Fibroblast of lung (primary cell): ENCODE measurements around the gene BTNL9. TPM values are rescaled to one million over a fixed set of nuclear protein-coding genes. Genes with fewer than 3 reads are reported as not detected.
"Not testable (repeated sequence)": the region's sequence is repeated elsewhere in the genome, so short reads cannot be mapped to it uniquely, and the experiment has no call there.

Experiments used
- DNase-seq, 2 donors: peaks; one replicate each; pipeline versions ENCODE4 v3.0.0 to v3.0.0-alpha.2; 2010; ENCODE audit warnings: low read depth in 2 of 2
- H2AFZ ChIP-seq: 2 replicates; pipeline ENCODE4 v1.5.1; 2012; ENCODE audit warnings: low read length, control low read depth, inconsistent platforms
- H3K27ac ChIP-seq: 2 replicates; pipeline ENCODE4 v1.5.1; 2011; ENCODE audit warnings: low read length, control low read depth; ENCODE audit not compliant: insufficient read depth
- H3K27me3 ChIP-seq: 2 replicates; pipeline ENCODE4 v1.5.1; 2011; ENCODE audit warnings: mild to moderate bottlenecking, low read length; ENCODE audit not compliant: control insufficient read depth, insufficient read depth
- H3K36me3 ChIP-seq: 2 replicates; pipeline ENCODE4 v1.5.1; 2011; ENCODE audit warnings: low read length; ENCODE audit not compliant: control insufficient read depth, insufficient read depth
- H3K4me1 ChIP-seq: 2 replicates; pipeline ENCODE4 v1.5.1; 2011; ENCODE audit warnings: low read length; ENCODE audit not compliant: control insufficient read depth, insufficient read depth; ENCODE audit errors: extremely low read depth
- H3K4me2 ChIP-seq: 2 replicates; pipeline ENCODE4 v1.5.1; 2011; ENCODE audit warnings: low read length, control low read depth; ENCODE audit not compliant: insufficient read depth; ENCODE audit errors: extremely low read depth
- H3K4me3 ChIP-seq, 4 experiments: fragments of 200-600 bp in 1 of 4; sonication (generic) in 1 of 4; replicated peaks in 1 of 4; 2 replicates each; pipeline ENCODE4 v1.5.1; 2011 to 2016; ENCODE audit warnings: low read length in 4 of 4, low read depth in 3 of 4, mild to moderate bottlenecking in 3 of 4, control low read depth in 2 of 4, inconsistent platforms in 1 of 4, mixed read lengths in 1 of 4; ENCODE audit not compliant: insufficient read depth in 1 of 4; ENCODE audit errors: control extremely low read depth in 1 of 4
- H3K79me2 ChIP-seq: 2 replicates; pipeline ENCODE4 v1.5.1; 2012; ENCODE audit warnings: mild to moderate bottlenecking, low read length, inconsistent platforms; ENCODE audit not compliant: control insufficient read depth, insufficient read depth
- H3K9ac ChIP-seq: 2 replicates; pipeline ENCODE4 v1.5.1; 2011; ENCODE audit warnings: mild to moderate bottlenecking, low read length, control low read depth; ENCODE audit not compliant: insufficient read depth
- H3K9me3 ChIP-seq: 2 replicates; pipeline ENCODE4 v1.5.1; 2012; ENCODE audit warnings: low read depth, low read length; ENCODE audit not compliant: control insufficient read depth, insufficient read depth
- H4K20me1 ChIP-seq: 2 replicates; pipeline ENCODE4 v1.5.1; 2011; ENCODE audit warnings: low read length; ENCODE audit not compliant: control insufficient read depth, insufficient read depth; ENCODE audit errors: extremely low read depth
- EZH2 ChIP-seq: IDR thresholded peaks from 2 replicates; pipeline ENCODE4 v1.5.1; 2012; ENCODE audit warnings: low read length, control low read depth, mild to moderate bottlenecking; ENCODE audit errors: missing control alignments
- polyA plus RNA-seq, 2 donors: library from polyadenylated mRNA; depleted of rRNA in 1 of 2; stranded (reverse) in 1 of 2; unstranded in 1 of 2; fragments of >200 nt; gene quantifications; 2 replicates each; pipeline ENCODE4 v1.2.1, GENCODE V29; 2011 to 2012; ENCODE audit warnings: missing spikeins in 1 of 2
- total RNA-seq: library from RNA; depleted of rRNA; stranded (reverse); fragments of >200 nt; gene quantifications from 2 replicates; pipeline ENCODE4 v1.2.1, GENCODE V29; 2014
- TF ChIP-seq, protein P1 (sequence below), 2 donors: IDR thresholded peaks in 1 of 2; conservative IDR thresholded peaks in 1 of 2; 1 replicate in 1 of 2; 2 replicates in 1 of 2; pipeline ENCODE4 v1.5.1; 2011 to 2012; ENCODE audit warnings: low read length in 2 of 2, control low read depth in 1 of 2, inconsistent platforms in 1 of 2, low read depth in 1 of 2, mild to moderate bottlenecking in 1 of 2

Gene BTNL9
- total and polyA plus RNA-seq, 2 donors (not counting 1 experiment from before 2014, with no cell fraction given), result not detected

DNA sequence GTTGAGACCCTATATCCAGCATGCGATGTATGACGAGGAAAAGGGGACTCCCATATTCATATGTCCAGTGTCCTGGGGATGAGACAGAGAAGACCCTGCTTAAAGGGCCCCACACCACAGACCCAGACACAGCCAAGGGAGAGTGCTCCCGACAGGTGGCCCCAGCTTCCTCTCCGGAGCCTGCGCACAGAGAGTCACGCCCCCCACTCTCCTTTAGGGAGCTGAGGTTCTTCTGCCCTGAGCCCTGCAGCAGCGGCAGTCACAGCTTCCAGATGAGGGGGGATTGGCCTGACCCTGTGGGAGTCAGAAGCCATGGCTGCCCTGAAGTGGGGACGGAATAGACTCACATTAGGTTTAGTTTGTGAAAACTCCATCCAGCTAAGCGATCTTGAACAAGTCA is 34.3 kb upstream of the BTNL9 start:
- no peaks in the 10 kb centered on the region for H3K9me3 ChIP-seq
- no peak overlapping the region for H3K4me2 ChIP-seq
- TF ChIP-seq, protein P1, sequence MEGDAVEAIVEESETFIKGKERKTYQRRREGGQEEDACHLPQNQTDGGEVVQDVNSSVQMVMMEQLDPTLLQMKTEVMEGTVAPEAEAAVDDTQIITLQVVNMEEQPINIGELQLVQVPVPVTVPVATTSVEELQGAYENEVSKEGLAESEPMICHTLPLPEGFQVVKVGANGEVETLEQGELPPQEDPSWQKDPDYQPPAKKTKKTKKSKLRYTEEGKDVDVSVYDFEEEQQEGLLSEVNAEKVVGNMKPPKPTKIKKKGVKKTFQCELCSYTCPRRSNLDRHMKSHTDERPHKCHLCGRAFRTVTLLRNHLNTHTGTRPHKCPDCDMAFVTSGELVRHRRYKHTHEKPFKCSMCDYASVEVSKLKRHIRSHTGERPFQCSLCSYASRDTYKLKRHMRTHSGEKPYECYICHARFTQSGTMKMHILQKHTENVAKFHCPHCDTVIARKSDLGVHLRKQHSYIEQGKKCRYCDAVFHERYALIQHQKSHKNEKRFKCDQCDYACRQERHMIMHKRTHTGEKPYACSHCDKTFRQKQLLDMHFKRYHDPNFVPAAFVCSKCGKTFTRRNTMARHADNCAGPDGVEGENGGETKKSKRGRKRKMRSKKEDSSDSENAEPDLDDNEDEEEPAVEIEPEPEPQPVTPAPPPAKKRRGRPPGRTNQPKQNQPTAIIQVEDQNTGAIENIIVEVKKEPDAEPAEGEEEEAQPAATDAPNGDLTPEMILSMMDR (conservative IDR thresholded peaks at IDR 0.05 in 1 of 2, IDR thresholded peaks at IDR 0.05 in 1 of 2; ENCODE audit: low read depth in 1 of 2, low read length in 2 of 2), result no peak
- no peak for TF ChIP-seq EZH2
- H3K36me3 ChIP-seq, result no peaks in the 10 kb centered on the region
- no peak overlapping the region for H3K9ac ChIP-seq
- H2AFZ ChIP-seq, result no peak overlapping the region
- H3K27me3 ChIP-seq, result no peaks in the 10 kb centered on the region
- DNase-seq, result no peak
- H3K4me3 ChIP-seq, result no peak overlapping the region
- no peaks in the 10 kb centered on the region for H4K20me1 ChIP-seq
- H3K4me1 ChIP-seq, result no peaks in the 10 kb centered on the region
- H3K27ac ChIP-seq, result no peak overlapping the region
- no peaks in the 10 kb centered on the region for H3K79me2 ChIP-seq

DNA sequence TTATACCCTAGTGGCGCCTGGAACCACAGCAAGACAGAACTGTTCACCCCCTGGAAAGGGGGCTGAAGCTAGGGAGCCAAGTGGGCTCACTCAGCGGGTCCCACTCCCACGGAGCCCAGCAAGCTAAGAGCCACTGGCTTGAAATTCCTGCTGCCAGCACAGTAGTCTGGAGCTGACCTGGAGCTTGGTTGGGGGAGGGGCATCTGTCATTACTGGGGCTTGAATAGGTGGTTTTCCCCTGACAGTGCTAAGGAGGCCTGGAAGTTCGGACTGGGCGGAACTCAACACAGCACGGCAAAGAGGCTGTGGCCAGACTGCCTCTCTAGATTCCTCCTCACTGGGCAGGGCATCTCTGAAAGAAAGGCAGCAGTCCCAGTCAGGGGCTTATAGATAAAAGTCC is 31.9 kb upstream of the BTNL9 start:
- Histone ChIP-seq H3K79me2 (no peaks in the 10 kb centered on the region), H3K9me3 (no peaks in the 10 kb centered on the region), H3K27ac (no peak overlapping the region), H3K4me3 (no peak overlapping the region), H2AFZ (no peak overlapping the region), H3K4me1 (no peaks in the 10 kb centered on the region), H3K27me3 (no peaks in the 10 kb centered on the region), H3K4me2 (no peak overlapping the region), H3K9ac (no peak overlapping the region), H4K20me1 (no peaks in the 10 kb centered on the region), H3K36me3 (no peaks in the 10 kb centered on the region)
- no peak for DNase-seq
- TF ChIP-seq EZH2, result no peak
- TF ChIP-seq, protein P1 (conservative IDR thresholded peaks at IDR 0.05 in 1 of 2, IDR thresholded peaks at IDR 0.05 in 1 of 2; ENCODE audit: low read depth in 1 of 2, low read length in 2 of 2), result no peak

DNA sequence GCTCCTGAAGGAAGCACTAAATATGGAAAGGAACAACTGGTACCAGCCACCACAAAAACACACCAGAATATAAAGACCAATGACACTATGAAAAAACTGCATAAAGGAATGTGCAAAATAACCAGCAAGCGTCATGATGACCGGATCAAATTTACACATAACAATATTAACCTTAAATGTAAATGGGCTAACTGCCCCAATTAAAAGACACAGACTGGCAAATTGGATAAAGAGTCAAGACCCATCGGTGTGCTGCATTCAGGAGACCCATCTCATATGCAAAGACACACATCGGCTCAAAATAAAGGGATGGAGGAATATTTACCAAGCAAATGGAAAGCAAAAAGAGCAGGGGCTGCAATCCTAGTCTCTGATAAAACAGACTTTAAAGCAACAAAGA is 30.0 kb upstream of the BTNL9 start:
- H3K9ac ChIP-seq, DNase-seq, H3K27ac ChIP-seq, H3K27me3 ChIP-seq, H4K20me1 ChIP-seq, H3K4me3 ChIP-seq, H3K36me3 ChIP-seq, H3K9me3 ChIP-seq, H3K4me1 ChIP-seq, H3K79me2 ChIP-seq, H2AFZ ChIP-seq, H3K4me2 ChIP-seq: not testable (repeated sequence)

DNA sequence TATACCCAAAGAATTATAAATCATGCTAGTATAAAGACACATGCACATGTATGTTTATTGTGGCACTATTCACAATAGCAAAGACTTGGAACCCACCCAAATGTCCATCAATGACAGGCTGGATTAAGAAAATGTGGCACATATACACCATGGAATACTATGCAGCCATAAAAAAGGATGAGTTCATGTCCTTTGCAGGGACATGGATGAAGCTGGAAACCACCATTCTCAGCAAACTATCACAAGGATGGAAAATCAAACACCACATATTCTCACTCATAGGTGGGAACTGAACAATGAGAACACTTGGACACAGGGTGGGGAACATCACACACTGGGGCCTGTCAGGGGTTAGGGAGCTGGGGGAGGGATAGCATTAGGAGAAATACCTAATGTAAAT is 25.4 kb upstream of the BTNL9 start:
- not testable (repeated sequence) for H3K9ac ChIP-seq, H3K27ac ChIP-seq, H4K20me1 ChIP-seq, DNase-seq, H3K27me3 ChIP-seq, H3K79me2 ChIP-seq, H3K4me3 ChIP-seq, H3K9me3 ChIP-seq, H3K4me2 ChIP-seq, H2AFZ ChIP-seq, H3K36me3 ChIP-seq, H3K4me1 ChIP-seq

DNA sequence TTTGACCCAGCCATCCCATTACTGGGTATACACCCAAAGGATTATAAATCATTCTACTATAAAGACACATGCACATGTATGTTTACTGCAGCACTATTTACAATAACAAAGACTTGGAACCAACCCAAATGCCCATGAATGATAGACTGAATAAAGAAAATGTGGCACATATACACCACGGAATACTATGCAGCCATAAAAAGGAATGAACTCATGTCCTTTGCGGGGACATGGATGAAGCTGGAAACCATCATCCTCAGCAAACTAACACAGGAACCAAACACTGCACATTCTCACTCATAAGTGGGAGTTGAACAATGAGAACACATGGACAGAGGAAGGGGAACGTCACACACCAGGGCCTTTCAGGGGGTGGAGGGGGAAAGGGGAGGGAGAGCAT is 22.6 kb upstream of the BTNL9 start:
- H2AFZ ChIP-seq, H3K4me1 ChIP-seq, H3K4me2 ChIP-seq, H3K4me3 ChIP-seq, H3K9me3 ChIP-seq, H3K36me3 ChIP-seq, H3K9ac ChIP-seq, H4K20me1 ChIP-seq, H3K27me3 ChIP-seq, H3K79me2 ChIP-seq, DNase-seq, H3K27ac ChIP-seq: not testable (repeated sequence)
